Activated T-helper 1 cell treated with Interleukin-2 at 50 U/mL for 16 hours (primary cell): Measurements from ENCODE around the gene NKD2.

Experiments
- DNase-seq: peaks from one replicate; pipeline ENCODE4 v3.0.0-alpha.2; 2020; ENCODE audit warnings: low read depth

The NKD2 gene

DNA sequence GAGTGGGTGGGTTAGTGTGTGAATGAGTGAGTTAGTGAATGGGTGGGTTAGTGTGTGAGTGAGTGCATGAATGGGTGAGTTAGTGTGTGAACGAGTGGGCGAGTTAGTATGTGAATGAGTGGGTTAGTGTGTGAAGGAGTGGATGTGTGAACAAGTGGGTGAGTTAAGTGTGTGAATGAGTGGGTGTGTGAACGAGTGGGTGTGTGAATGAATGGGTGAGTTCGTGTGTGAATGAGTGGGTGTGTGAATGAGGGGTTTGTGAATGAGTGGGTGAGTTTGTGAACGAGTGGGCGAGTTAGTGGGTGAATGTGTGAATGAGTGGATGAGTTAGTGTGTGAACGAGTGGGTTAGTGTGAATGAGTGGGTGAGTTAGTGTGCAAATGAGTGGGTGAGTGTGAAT lies 34.0 kb downstream of the NKD2 start:
- DNase-seq, result no peak

DNA sequence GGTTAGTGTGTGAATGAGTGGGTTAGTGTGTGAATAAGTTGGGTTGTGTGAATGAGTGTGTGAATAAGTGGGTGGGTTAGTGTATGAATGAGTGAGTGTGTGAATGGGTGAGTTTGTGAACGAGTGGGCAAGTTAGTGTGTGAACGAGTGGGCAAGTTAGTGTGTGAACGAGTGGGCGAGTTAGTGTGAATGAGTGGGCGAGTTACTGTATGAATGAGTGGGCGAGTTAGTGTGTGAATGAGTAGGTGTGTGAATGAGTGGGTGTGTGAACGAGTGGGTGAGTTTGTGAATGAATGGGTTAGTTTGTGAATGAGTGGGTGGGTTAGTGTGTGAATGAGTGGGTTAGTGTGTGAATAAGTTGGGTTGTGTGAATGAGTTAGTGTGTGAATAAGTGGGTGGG lies 34.7 kb downstream of the NKD2 start:
- DNase-seq, result no peak

DNA sequence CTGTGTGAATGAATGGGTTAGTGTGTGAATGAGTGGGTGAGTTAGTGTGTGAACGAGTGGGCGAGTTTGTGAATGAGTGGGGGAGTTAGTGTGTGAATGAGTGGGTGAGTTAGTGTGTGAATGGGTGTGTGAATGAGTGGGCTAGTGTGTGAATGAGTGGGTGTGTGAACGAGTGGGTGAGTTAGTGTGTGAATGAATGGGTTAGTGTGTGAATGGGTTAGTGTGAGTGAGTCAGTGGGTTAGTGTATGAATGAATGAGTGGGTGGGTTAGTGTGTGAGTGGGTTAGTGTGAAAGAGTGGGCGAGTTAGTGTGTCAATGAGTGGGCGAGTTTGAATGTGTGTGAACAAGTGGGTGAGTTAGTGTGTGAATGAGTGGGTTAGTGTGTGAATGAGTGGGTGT lies 35.5 kb downstream of the NKD2 start:
- DNase-seq, result no peak

DNA sequence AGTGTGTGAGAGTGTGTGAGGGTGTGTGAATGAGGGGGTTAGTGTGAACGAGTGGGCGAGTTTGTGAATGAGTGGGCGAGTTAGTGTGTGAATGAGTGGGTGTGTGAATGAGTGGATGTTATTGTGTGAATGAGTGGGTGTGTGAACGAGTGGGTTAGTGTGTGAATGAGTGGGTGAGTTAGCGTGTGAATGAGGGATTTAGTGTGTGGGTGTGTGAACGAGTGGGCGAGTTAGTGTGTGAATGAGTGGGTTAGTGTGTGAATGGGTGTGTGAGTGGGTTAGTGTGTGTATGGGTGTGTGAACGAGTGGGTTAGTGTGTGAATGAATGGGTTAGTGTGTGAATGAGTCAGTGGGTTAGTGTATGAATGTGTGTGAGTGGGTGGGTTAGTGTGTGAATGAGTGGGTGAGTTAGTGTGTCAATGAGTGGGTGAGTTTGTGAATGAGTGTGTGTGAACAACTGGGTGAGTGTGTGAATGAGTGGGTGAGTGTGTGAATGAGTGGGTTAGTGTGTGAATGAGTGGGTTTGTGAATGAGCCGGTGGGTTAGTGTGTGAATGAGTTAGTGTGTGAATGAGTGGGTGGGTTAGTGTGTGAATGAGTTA lies 37.5 kb downstream of the NKD2 start:
- DNase-seq, result no peak

DNA sequence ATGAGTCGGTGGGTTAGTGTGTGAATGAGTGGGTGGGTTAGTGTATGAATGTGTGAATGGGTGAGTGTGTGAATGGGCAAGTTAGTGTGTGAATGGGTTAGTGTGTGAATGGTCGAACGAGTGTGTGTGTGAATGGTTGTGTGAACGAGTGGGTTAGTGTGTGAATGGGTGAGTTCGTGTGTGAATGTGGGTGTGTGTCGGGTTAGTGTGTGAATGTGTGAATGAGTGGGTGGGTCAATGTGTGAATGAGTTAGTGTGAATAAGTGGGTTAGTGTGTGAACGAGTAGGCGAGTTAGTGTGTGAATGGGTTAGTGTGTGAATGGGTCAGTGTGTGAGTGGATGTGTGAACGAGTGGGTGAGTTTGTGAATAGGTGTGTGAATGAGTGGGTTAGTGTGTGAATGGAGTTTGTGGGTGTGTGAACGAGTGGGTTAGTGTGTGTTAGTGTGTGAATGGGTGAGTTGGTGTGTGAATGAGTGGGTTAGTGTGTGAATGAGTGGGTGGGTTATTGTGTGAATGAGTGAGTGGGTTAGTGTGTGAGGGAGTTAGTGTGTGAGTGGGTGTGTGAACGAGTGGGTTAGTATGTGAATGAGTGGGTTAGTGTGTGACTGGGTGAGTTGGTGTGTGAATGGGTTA lies 38.8 kb downstream of the NKD2 start:
- DNase-seq, result no peak

DNA sequence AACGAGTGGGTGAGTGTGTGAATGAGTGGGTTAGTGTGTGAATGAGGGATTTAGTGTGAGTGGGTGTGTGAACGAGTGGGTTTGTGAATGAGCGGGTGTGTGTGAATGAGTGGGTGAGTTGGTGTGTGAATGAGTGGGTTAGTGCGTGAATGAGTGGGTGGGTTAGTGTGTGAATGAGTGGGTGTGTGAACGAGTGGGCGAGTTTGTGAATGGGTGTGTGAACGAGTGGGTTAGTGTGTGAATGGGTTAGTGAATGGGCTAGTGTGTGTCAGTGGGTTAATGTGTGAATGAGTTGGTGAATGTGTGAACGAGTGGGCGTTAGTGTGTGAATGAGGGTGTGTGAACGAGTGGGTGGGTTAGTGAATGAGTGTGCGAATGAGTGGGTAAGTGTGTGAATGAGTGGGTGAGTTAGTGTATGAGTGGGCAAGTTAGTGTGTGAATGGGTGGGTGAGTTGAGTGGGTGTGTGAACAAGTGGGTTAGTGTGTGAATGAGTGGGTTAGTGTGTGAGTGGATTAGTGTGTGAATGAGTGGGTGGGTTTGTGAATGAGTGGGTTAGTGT lies 39.6 kb downstream of the NKD2 start:
- DNase-seq, result no peak

DNA sequence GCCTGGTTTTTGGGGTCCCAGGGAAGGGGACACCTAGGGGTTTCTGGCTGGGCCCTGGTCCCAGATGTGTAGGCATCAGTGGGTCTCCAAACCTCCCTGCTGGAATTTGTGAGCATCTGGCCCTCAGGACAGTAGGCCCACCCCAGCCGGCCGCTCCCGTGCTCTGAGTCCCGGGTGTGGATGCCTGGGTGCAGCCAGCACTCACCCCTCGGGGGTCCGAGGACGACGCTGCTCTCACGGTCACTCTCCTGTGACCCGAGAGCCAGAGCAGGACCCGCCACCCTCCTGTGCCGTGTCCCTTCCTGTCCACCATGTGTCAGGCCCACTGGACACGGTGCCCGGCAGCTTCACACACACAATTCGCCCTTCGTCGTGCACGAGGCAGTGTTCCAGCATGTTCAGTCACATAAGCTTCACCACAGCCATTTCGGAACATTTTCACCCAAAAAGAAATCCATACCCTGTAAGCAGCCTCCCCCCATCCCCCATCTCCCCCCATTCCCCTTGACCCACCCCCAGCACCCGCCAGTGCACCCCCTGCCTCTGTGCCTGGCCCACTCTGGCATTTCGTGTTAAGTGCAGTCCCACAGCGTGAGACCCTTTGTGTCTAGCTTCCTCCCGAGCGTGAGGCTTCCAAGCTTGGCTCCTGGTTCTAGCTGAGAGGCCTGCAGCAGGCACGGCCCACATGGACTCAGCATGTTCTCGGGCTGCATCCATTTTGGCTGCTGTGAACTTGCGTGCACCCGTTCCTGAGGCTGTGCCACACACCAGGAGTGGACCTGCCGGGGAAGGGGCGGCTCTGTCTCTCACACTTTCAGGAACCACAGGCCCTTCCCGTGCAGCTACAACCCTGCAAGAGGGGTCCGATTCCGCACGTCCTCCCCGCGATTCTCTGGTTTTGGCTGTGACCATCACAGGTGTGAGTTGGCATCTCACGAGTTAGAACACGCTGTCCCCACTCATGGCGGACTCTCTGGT lies 40.5 kb downstream of the NKD2 start:
- no peak for DNase-seq

DNA sequence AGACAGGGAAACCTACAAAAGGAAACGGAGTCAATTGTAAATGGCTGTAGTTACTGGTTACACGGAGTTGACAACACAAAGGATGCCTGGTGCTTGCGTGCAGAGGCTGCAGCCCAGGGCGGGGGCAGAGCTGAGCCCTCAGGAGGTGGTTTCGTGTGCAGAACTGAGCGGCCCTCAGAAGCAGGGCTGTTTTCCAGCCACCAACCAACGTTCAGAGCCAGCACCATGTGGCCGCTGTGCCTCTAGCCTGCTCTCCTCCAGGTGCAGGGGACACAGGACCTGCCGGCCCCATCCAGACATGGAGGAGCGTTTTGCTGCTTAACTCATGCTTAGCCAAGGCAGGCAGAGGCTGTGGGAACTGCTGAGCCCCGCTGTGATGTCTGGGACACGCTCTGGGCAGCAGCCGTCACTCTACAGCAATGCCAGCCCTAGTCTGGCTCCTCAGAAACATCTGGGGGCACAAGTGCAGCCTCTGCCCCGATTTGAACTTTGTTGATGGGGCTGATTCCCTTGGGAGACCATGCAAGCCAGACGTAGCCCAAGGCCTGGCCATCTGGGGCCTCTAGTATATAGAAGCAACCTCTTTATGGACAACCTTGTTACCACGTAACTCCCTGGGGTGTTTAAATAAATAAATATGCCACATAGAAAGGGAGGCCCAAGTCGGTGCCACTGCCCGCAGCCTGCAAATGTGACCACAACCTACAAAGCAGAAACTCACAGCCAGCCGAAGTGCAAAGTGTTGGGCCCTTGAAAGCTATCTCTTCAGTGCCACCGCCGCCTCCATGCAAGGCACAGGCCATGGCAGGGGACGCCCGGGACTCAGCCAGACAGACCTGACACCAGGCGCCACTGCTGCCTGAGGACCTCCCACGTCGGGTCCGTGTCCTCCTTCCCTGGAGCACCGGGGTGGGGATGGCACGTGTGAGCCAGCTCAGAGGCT lies 42.1 kb downstream of the NKD2 start:
- DNase-seq, result no peak

DNA sequence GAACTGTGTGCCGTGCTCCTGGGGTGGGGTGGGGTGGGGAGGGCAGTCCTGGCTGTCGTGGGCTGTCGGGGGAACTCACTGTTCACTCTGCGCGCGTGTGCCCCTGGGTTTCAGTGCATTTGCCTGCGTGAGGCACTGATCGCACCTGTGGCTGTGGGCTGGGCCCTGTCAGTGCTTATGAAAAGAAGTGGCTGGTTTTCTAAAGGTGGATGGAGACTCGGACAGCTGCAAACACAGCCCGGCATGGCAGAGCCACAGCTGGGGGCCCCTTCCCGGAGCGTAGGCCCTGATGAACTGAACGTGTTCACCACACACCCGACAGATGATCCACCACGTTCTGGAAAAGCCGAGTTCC lies 42.7 kb downstream of the NKD2 start:
- DNase-seq, result no peak

DNA sequence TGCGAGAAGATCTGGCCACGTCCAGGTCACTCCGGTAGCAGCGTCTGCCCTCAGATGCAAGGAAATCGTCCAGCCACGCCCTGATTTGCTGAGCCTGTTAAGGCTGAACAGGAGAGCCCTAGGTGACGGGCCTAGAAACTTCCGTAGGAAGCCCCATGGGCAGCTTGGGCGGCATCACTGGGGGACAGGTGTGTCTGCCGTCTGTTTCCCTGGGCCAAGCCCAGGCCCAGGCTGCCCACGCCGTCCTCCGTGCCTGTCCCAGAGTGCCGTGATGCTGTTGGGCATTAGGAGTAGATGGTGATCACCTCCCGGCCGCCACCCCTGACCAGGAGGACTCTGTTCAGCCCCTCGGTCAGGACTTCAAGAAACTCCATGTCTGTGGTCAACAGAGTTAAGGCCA lies 43.5 kb downstream of the NKD2 start:
- DNase-seq, result no peak

DNA sequence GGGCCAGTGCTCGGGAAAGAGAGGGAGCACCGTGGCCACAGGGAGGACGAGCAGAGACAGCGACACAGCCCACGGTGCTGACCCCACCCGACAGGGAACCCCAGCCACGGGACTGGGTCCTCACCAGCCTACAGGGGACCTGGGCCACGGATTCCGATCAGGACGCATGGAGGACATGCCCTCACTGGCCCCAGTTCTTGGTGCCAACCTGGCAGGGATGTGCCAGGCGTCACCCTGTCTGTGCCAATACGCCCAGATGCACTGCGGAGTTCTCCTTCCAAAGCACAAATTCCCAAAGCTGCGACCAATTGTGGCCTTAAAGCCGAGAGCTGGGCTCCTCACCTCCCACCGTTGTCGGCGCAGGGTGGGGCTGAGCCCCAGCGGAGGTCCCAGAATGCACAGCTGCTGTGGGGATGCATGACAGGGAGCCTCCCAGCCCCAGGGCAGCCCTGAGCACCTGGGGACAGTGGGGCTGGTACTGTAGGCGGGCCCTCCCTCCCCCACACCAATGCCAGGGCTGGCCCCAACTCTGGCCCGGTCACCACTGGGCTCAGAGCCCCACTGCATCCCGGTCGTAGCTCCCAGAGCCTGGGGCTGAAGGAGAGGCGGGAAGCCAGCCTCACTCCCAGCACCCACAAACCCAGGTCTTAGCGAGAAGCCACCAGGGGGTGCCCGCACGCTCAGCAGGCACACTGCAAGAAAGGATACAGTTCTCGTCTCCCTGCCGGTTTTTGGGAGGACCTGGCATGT lies 44.2 kb downstream of the NKD2 start:
- no peak for DNase-seq

DNA sequence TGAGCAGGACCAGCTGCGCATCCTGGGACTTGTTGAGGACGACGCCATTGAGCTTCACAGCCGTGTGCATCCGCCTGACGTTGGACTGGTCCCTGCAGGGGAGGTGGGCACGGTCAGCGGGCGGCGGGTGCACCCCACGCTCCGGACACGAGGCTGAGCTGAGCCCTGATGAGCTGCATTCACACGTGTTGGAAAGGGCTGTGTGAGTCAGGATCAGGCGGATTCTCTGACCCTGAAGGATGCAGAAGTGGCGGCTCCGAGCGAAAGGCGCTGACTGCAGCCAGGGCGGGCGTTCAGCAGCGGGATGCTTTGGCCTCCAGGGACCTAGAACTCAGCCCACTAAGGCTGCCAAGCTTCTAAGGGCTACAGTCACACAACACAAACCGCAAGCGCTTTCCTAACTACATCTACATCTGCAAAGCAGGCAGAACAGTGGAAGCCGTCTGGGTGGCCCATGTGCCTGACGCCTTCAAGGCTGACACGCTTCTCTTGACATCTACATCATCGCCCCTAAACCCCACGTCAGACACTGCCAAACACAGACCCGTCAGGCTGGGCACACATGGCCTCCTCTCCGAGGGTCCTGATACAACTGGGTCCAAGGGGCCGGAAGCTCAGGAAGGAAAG lies 44.9 kb downstream of the NKD2 start:
- DNase-seq, result no peak

DNA sequence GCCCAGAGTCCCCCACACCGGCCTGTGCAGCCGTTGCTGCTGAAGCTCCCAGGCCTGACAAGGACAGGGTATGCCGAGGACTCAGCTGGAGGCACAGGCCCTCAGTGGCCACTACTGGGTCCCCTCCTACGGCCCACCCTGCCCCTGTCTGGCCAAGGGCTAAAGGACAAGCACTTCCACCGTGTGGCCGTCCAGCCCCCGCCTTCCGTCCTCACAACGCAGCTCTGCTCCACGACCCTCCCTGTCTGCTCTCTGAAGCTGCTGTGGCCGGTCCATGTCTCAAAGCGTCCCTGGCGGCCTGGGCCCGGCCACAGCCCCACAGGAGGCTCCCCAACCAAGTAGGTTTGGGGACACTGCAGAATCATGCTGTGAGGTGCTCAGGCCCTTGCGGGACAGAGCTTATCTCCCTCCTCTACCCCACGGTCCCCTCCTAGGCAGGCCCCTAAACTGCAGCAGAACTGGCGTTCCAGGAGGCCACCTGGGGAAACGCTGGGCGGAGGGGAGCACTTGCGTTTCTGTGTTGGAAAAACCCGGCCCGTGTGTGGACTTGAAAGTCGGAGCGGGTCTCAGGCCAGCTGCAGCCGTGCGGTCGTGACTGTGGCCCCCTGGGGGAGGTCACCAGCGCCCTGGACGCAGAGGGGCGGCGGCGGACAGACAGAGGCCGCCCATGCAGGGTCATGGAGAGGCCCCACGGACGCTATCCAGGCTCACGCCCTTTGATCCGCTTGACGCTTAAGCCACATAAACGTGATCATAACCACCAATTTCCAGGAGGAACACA lies 45.6 kb downstream of the NKD2 start:
- DNase-seq, result no peak

DNA sequence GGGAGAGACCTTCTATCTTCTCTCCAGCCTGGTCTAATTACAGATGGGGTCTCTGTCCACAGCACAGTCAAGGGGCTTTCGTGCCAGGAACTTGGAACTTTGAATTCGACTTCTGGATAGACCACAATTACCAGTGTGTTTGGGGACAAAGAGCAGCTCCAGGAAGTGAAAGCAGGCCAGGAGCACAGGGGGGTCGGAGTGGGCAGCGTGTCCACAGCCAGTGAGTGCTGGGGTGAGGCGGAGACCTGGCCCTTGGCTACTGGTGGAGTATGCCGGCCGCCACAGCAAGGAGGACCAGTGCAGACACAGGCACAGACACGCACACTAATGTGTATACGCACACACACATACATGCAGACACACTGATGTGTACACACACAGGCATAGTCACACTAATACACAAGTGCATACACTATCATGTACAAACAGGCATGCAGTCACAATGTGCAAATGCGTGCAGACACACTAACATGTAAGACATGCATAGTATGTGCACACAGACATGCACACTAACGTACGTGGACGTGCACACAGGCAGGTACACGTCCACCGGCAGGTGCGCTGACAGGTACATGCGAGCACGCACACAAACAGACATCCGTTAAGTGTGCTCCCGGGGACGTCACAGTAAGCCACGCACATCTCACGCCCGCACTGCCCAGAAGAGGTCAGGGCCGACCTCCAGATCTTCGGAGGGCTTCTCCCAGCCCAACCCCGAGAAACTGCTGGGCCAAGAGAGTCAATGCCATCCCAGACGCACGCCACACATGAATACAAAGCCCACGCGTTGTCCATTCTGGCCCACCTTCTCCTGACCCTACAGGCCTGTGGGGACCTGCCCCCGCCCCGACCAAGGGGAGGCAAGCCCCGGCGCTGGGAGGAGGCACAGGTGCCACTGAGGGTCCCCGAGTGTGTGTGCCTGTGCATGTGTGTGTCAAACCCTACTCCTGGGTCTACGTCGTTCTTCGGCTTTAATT lies 46.5 kb downstream of the NKD2 start:
- DNase-seq, result no peak

DNA sequence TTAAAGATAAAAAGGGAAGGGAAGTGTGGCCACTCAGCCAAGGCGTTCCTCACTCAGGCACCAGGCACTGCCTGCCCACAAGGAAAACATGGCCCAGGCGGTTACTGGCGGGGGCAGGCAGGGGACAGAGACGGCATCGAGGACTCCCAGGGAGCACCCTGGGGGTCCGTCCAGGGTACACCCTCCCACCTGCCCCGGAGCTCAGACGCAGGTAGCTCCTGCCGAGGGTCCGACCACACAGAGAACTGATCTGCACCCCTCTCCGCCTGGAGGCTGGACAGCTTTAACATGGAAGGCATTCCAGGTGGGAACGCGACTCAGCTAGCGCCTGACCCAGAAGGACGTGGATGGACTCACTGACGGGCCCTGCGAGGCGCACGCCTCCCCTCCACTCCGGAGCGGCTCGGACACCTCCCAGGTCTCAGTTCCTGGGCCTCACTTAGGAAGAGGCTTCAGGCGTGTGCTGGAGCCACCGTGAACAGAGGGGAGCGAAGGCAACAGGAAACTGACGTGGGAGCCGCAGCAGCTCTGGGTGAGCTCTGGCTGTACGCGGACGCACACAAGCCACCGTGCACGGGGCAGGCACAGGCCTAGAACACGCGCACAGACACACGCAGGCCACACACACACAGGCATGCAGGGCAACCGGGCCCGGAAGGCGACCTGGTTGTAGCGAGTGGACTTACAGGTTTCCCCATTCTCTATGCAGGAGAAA lies 47.5 kb downstream of the NKD2 start:
- DNase-seq, result no peak

DNA sequence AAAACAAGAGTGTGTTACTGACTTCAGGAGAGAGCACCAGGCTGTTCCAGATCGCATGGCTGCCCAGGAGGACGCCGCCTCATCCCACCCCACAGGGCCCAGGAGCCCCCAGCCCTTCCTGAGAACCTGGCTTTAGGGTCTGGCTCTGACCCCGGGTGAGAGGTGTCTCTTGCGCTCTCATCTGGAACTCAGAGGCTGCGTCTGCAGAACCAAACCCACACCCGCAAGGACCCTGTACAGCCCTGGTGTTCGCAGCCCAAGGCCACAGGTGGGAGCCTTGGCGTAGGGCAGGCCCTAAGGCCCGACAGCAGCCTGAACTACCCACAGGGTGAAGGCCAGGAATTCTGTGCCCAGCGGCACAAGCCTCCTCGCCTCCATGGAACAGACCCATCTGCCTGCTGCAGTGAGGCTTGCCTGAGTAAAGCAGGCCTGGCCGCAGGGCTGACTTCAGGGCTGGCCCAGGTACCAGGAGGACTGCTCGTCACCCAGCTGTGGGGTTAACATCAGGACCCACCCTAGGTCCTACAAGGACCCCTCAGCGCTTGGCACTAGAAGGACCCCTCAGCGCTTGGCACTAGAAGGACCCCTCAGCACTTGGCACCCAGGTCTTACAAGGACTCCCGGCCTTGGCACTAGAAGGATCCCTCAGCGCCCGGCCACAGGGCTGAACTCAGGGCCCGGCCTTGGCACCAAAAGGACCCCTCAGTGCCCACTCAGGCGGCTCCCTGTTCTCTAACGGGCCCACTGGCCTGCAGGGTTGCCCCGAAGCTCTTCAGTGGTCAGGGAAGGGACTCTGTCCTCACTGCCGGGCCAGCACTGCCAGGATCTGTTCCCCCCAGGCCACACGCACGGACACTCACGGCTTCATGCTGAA lies 48.2 kb downstream of the NKD2 start:
- DNase-seq, result no peak
